SU-DHL-6 (cell line): ENCODE results near the gene DNAI7.

Experiments used
- H2AFZ ChIP-seq: fragments of 200-600 bp; sonication (generic); 2 replicates; pipeline ENCODE4 v1.6.1; 2014; ENCODE audit warnings: low read depth, mild to moderate bottlenecking, moderate library complexity, mixed read lengths, antibody characterized with exemption, low read length; ENCODE audit not compliant: severe bottlenecking
- H3F3A ChIP-seq: fragments of 200-600 bp; shearing (Covaris generic); 2 replicates; pipeline ENCODE4 v1.6.0; 2016; ENCODE audit warnings: antibody characterized with exemption, mild to moderate bottlenecking; ENCODE audit not compliant: insufficient read depth
- H3K27ac ChIP-seq: fragments of 200-600 bp; sonication (generic); 2 replicates; pipeline ENCODE4 v1.5.1; 2016; ENCODE audit warnings: low read depth, mild to moderate bottlenecking, low read length, moderate library complexity, mixed read lengths
- H3K27me3 ChIP-seq: fragments of 200-600 bp; sonication (generic), shearing (Covaris generic); 2 replicates; pipeline ENCODE4 v1.6.0; 2014; ENCODE audit warnings: mild to moderate bottlenecking, low read length
- H3K36me3 ChIP-seq: fragments of 200-600 bp; sonication (generic); 2 replicates; pipeline ENCODE4 v1.6.1; 2014; ENCODE audit warnings: mild to moderate bottlenecking, low read length, mixed read lengths
- H3K4me2 ChIP-seq: fragments of 300-600, 200-600 bp; shearing (Covaris generic), sonication (generic); 2 replicates; pipeline ENCODE4 v1.6.0; 2014; ENCODE audit warnings: low read length, low read depth, mild to moderate bottlenecking; ENCODE audit not compliant: poor library complexity, severe bottlenecking
- H3K4me3 ChIP-seq: fragments of 200-600 bp; sonication (generic); 2 replicates; pipeline ENCODE4 v1.5.1; 2014; ENCODE audit warnings: antibody characterized with exemption, low read length, mild to moderate bottlenecking, mixed read lengths; ENCODE audit not compliant: insufficient read depth, poor library complexity, severe bottlenecking
- H3K79me2 ChIP-seq: fragments of 200-600 bp; sonication (generic); 2 replicates; pipeline ENCODE4 v1.6.1; 2014; ENCODE audit warnings: mild to moderate bottlenecking, low read length, moderate library complexity; ENCODE audit not compliant: insufficient read depth
- H3K9ac ChIP-seq: fragments of 200-600 bp; sonication (generic); 2 replicates; pipeline ENCODE4 v1.7.0; 2014; ENCODE audit warnings: mild to moderate bottlenecking, low read length
- H3K9me2 ChIP-seq: fragments of 200-600 bp; sonication (generic); replicated peaks from 2 replicates; pipeline ENCODE4 v1.6.1; 2014; ENCODE audit warnings: low read length; ENCODE audit not compliant: insufficient read depth
- H3K9me3 ChIP-seq: fragments of 200-600 bp; sonication (generic); 2 replicates; pipeline ENCODE4 v1.6.1; 2014; ENCODE audit warnings: low read length, mixed read lengths; ENCODE audit not compliant: insufficient read depth
- H4K20me1 ChIP-seq: fragments of 200-600 bp; sonication (generic); 2 replicates; pipeline ENCODE4 v1.6.1; 2014; ENCODE audit warnings: low read depth, mild to moderate bottlenecking, antibody characterized with exemption, low read length, moderate library complexity, mixed read lengths
- EZH2phosphoT487 ChIP-seq: fragments of 200-600 bp; sonication (generic), shearing (Covaris generic); conservative IDR thresholded peaks from 2 replicates; pipeline ENCODE4 v1.6.1; 2018; ENCODE audit warnings: mild to moderate bottlenecking, antibody characterized with exemption, low read length, moderate library complexity, mixed read lengths
- TF ChIP-seq, protein P1 (sequence below): fragments of 200-600 bp; sonication (generic); IDR thresholded peaks from one replicate; pipeline ENCODE4 v1.5.1; 2017; ENCODE audit warnings: antibody characterized with exemption, mild to moderate bottlenecking, low read length, moderate library complexity; ENCODE audit not compliant: insufficient read depth, poor library complexity, severe bottlenecking

The DNAI7 gene

DNA sequence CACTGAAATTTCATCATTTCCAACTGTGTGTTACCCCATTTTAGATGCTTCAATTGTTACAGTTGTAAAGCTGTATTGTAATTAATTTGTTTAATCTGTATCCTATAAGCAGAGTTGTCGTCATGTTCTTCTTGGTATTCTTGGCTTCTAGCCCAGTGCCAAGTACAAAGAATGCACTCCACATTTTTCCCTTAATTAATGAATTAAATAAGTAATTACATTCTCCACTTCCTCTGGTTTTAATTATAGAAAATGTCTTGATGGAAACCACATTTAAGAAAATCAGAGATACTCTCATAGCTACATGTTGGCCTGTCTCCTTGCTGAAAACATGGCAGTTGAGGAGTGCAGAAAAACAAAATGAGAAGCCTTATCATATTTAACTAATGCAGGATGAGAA is 746 bp downstream of the DNAI7 start:
- Histone ChIP-seq H3K4me3 (peak overlapping the region; percentile 71), H3K4me2 (peak overlapping the region; percentile 60), H4K20me1 (no peaks in the 10 kb centered on the region), H3F3A (no peaks in the 10 kb centered on the region), H3K9me2 (no peaks in the 10 kb centered on the region), H2AFZ (peak overlapping the region; percentile 61), H3K36me3 (no peaks in the 10 kb centered on the region), H3K9me3 (no peaks in the 10 kb centered on the region), H3K9ac (no peak overlapping the region), H3K27ac (no peak overlapping the region), H3K27me3 (no peaks in the 10 kb centered on the region), H3K79me2 (no peaks in the 10 kb centered on the region)
- no peak for TF ChIP-seq EZH2phosphoT487

DNA sequence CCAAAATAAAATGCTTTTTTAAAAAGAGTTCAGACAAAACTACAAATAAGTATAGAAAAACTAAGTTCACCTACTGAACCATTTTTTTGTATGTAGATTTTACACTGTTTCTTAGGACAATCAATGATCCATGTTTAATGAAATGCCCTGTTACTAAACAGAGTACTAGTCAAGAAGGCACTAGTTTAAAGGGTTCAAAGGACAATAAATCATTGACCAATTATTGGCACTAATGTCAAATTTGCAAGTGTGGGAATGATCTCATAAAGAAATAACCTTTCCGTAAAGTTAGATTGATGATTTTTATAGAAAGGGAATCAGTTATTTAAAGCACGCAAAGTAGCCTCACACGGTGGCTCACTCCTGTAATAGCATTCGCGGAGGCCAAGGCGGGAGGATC is 4.2 kb downstream of the DNAI7 start:
- Histone ChIP-seq H3F3A (no peaks in the 10 kb centered on the region), H3K9me3 (no peaks in the 10 kb centered on the region), H2AFZ (no peak overlapping the region), H4K20me1 (no peaks in the 10 kb centered on the region), H3K27ac (no peak overlapping the region), H3K36me3 (no peaks in the 10 kb centered on the region), H3K9ac (no peak overlapping the region), H3K9me2 (no peaks in the 10 kb centered on the region), H3K4me3 (no peak overlapping the region), H3K4me2 (no peak overlapping the region), H3K27me3 (no peaks in the 10 kb centered on the region), H3K79me2 (no peaks in the 10 kb centered on the region)
- TF ChIP-seq EZH2phosphoT487: no peak
- TF ChIP-seq, protein P1, sequence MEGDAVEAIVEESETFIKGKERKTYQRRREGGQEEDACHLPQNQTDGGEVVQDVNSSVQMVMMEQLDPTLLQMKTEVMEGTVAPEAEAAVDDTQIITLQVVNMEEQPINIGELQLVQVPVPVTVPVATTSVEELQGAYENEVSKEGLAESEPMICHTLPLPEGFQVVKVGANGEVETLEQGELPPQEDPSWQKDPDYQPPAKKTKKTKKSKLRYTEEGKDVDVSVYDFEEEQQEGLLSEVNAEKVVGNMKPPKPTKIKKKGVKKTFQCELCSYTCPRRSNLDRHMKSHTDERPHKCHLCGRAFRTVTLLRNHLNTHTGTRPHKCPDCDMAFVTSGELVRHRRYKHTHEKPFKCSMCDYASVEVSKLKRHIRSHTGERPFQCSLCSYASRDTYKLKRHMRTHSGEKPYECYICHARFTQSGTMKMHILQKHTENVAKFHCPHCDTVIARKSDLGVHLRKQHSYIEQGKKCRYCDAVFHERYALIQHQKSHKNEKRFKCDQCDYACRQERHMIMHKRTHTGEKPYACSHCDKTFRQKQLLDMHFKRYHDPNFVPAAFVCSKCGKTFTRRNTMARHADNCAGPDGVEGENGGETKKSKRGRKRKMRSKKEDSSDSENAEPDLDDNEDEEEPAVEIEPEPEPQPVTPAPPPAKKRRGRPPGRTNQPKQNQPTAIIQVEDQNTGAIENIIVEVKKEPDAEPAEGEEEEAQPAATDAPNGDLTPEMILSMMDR: no peak

DNA sequence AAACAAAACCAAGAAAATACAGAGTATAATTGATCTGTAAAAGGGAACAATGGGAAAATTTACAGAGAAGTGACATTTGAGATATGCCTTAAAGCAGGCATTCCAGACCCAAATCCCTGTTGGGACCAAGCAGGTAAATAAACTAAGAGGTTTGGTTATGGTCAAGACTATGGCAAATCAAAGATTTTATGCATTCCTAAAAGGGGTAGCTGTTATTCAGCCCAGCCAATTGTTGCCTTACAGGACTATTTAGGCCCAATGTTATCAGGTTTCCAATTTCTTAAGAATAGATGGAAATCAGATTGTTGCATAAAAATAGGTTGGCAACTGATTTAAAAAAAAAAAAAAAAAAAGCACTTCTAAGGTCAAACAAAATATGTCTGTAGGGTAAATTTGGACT is 5.3 kb downstream of the DNAI7 start:
- no peaks in the 10 kb centered on the region for H4K20me1 ChIP-seq
- no peaks in the 10 kb centered on the region for H3K9me2 ChIP-seq
- no peak overlapping the region for H3K4me3 ChIP-seq
- H3K4me2 ChIP-seq: no peak overlapping the region
- no peaks in the 10 kb centered on the region for H3K27me3 ChIP-seq
- H3F3A ChIP-seq: no peaks in the 10 kb centered on the region
- no peak overlapping the region for H2AFZ ChIP-seq
- TF ChIP-seq, protein P1: no peak
- TF ChIP-seq EZH2phosphoT487: no peak
- no peaks in the 10 kb centered on the region for H3K79me2 ChIP-seq
- H3K9ac ChIP-seq: no peak overlapping the region
- no peaks in the 10 kb centered on the region for H3K36me3 ChIP-seq
- no peak overlapping the region for H3K27ac ChIP-seq
- no peaks in the 10 kb centered on the region for H3K9me3 ChIP-seq

DNA sequence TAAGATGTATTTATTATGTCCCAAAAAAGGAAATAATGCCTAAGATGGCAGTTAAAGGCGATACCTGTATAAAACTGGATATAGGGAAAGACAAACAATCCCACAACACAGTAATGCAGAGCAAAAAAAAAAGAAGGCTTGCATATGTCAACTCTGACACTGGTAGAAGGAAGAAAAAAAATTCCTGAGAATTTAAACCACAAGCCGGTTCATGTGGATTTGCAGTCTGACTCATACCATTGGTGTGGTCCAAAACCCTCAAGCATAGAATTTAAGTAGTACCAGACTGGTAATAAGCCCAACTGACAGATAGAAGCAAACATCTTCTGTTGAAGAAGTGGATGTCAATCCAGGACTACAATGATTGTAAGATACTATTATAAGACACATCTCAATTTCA is 7.2 kb downstream of the DNAI7 start:
- no peaks in the 10 kb centered on the region for H3K79me2 ChIP-seq
- H3K9ac ChIP-seq: no peak overlapping the region
- no peaks in the 10 kb centered on the region for H3K27me3 ChIP-seq
- H3K4me2 ChIP-seq: no peak overlapping the region
- no peak overlapping the region for H3K4me3 ChIP-seq
- no peaks in the 10 kb centered on the region for H3K36me3 ChIP-seq
- no peak overlapping the region for H3K27ac ChIP-seq
- TF ChIP-seq, protein P1: no peak
- no peak for TF ChIP-seq EZH2phosphoT487
- H3F3A ChIP-seq: no peaks in the 10 kb centered on the region
- no peaks in the 10 kb centered on the region for H4K20me1 ChIP-seq
- H3K9me2 ChIP-seq: no peaks in the 10 kb centered on the region
- H2AFZ ChIP-seq: no peak overlapping the region
- H3K9me3 ChIP-seq: no peaks in the 10 kb centered on the region
